LNCaP clone FGC (cell line): ENCODE data around the gene RING1.
"Not testable (repeated sequence)": the region's sequence is repeated elsewhere in the genome, so short reads cannot be mapped to it uniquely, and the experiment has no call there.

Source experiments
- DNase-seq: peaks from one replicate; pipeline ENCODE4 v3.0.0-alpha.2; 2011; ENCODE audit warnings: low read depth
- H3K4me3 ChIP-seq: 2 replicates; pipeline ENCODE4 v1.5.1; 2011; ENCODE audit warnings: mild to moderate bottlenecking, low read depth, low read length, control low read depth
- TF ChIP-seq, protein P1 (sequence below): IDR thresholded peaks from 2 replicates; pipeline ENCODE4 v1.5.1; 2012; ENCODE audit warnings: mild to moderate bottlenecking; ENCODE audit not compliant: control insufficient read depth, insufficient read depth; ENCODE audit errors: extremely low read depth

Gene RING1

GRCh38 chr6:33215271-33216116 is 7.2 kb downstream of the RING1 start:
- TF ChIP-seq, protein P1, sequence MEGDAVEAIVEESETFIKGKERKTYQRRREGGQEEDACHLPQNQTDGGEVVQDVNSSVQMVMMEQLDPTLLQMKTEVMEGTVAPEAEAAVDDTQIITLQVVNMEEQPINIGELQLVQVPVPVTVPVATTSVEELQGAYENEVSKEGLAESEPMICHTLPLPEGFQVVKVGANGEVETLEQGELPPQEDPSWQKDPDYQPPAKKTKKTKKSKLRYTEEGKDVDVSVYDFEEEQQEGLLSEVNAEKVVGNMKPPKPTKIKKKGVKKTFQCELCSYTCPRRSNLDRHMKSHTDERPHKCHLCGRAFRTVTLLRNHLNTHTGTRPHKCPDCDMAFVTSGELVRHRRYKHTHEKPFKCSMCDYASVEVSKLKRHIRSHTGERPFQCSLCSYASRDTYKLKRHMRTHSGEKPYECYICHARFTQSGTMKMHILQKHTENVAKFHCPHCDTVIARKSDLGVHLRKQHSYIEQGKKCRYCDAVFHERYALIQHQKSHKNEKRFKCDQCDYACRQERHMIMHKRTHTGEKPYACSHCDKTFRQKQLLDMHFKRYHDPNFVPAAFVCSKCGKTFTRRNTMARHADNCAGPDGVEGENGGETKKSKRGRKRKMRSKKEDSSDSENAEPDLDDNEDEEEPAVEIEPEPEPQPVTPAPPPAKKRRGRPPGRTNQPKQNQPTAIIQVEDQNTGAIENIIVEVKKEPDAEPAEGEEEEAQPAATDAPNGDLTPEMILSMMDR: no peak
- no peak overlapping the region for H3K4me3 ChIP-seq
- DNase-seq: no peak

GRCh38 chr6:33216117-33216649 is 7.9 kb downstream of the RING1 start:
- TF ChIP-seq, protein P1: no peak
- no peak overlapping the region for H3K4me3 ChIP-seq
- DNase-seq: no peak

DNA sequence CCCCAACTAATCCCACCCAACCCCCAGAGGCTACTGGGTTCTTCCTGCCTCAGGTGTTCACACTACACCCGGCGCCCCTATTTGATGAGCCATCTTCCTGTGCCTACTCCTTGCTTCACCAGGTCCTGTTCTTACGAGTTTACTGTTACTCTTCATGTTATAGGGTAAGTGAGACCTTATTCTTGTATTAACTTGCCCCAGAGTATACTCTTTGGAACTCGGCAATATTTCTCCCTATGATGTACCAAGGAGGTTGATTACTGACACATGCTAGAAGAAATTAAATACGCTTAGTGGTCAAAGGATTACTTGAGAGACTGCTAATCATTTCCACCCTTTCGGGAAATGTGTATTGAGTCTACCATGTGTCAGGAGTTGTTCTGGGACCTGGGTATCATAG is 8.9 kb downstream of the RING1 start:
- TF ChIP-seq, protein P1: no peak
- no peak overlapping the region for H3K4me3 ChIP-seq
- DNase-seq: no peak

GRCh38 chr6:33217681-33218080 is 9.4 kb downstream of the RING1 start:
- no peak overlapping the region for H3K4me3 ChIP-seq
- DNase-seq: no peak
- TF ChIP-seq, protein P1: no peak

- DNase-seq, H3K4me3 ChIP-seq: not testable (repeated sequence)
Measured at GRCh38 chr6:33226503-33227120, 18.3 kb downstream of the RING1 start.

DNA sequence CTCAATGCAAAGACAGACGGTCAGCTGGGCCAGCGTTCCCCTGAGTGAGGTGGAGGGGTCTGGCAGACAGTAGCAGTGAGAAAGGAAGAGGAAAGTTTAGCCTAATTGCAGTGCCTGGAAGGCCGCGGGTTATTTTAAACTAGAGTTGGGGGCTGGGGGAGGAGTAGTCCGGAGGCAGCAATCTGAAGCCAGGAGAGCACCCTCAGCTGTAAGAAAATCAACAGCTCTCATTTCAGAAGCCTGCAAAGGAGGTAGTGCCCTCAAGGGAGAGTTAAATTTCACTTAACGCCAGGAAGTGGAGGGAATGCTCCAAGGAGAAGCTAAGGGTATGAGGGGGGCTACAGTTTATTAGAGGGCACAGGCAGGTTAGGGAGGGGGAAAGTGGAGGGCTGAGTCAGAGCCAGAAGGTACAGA is 26.9 kb downstream of the RING1 start:
- no peak overlapping the region for H3K4me3 ChIP-seq
- TF ChIP-seq, protein P1: no peak
- no peak for DNase-seq

DNA sequence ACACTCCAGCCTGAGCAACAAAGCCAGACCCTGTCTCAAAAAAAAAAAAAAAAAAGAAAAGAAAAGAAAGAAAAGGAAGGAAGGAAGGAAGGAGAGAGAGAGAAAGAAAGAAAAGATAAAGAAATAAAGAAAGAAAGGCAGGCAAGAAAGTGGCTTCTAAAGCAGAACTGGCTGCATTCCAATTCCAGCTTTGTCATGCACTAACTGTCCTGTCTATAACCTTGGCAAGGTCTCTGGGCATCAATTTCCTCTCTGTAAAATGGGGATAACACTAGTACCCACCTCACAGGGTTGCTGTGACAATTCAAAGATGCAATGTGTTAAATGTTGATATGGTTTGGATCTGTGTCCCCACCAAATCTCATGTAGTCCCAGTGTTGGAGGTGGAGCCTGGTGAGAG is 28.0 kb downstream of the RING1 start:
- H3K4me3 ChIP-seq: no peak overlapping the region
- DNase-seq: no peak
- TF ChIP-seq, protein P1: no peak
